Measurements from ENCODE around the gene THOC2. TPM values are rescaled to one million over a fixed set of nuclear protein-coding genes. Genes with fewer than 3 reads are reported as not detected.

THOC2 gene
- total RNA-seq, 2 experiments from 2014 or later: 61.1 to 62.8 TPM

DNA sequence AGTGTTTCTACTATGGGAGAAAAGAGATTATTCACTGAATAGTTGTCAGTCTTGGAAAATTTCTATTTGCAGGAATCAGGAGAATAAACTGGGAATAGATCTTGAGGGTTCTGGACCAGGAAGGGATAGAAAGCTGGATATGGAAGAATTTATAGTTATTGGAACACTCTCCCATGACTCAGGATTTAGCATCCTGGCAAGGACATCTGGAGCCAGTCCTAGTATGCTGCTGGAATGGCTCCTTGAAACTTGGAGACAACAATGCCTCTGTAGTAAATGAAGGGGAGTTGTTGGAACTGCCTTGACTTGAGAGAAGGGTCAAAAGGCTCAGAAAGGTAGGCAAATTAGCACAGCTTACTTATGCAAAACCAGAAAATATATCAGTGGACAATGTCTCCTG, 23.5 kb upstream of the THOC2 start:
- POLR2A ChIA-PET: no interaction called here
- H3K9me3 ChIP-seq (ENCODE audit: control insufficient read depth in 1 of 2, insufficient read depth in 1 of 2, low read length in 2 of 2): no peaks in the 10 kb centered on the region
- CTCF ChIA-PET: no interaction called here
- H3K36me3 ChIP-seq (ENCODE audit: insufficient read depth, low read length): no peaks in the 10 kb centered on the region
- Mint-ChIP-seq H3K4me1 (ENCODE audit: low read depth) (no peaks in the 10 kb centered on the region), H3K36me3 (ENCODE audit: low read depth) (no peaks in the 10 kb centered on the region), H3K9me3 (no peaks in the 10 kb centered on the region), H3K27ac (no peak overlapping the region), H3K4me3 (no peak overlapping the region), H3K27me3 (no peaks in the 10 kb centered on the region)
- no peak overlapping the region for H3K4me3 ChIP-seq (ENCODE audit: low read length)
- DNase-seq (no peak), ATAC-seq (ENCODE audit: poor library complexity) (no peak)
- no peaks in the 10 kb centered on the region for H3K4me1 ChIP-seq (ENCODE audit: insufficient read depth, low read length)
- TF ChIP-seq, protein P1, sequence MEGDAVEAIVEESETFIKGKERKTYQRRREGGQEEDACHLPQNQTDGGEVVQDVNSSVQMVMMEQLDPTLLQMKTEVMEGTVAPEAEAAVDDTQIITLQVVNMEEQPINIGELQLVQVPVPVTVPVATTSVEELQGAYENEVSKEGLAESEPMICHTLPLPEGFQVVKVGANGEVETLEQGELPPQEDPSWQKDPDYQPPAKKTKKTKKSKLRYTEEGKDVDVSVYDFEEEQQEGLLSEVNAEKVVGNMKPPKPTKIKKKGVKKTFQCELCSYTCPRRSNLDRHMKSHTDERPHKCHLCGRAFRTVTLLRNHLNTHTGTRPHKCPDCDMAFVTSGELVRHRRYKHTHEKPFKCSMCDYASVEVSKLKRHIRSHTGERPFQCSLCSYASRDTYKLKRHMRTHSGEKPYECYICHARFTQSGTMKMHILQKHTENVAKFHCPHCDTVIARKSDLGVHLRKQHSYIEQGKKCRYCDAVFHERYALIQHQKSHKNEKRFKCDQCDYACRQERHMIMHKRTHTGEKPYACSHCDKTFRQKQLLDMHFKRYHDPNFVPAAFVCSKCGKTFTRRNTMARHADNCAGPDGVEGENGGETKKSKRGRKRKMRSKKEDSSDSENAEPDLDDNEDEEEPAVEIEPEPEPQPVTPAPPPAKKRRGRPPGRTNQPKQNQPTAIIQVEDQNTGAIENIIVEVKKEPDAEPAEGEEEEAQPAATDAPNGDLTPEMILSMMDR (IDR thresholded peaks at IDR 0.05): no peak
- H3K27ac ChIP-seq (ENCODE audit: low read depth in 1 of 2, low read length in 2 of 2): no peak overlapping the region
- intact Hi-C loops (cut with DNase I, micrococcal nuclease): no loop called here
- no peaks in the 10 kb centered on the region for H3K27me3 ChIP-seq (ENCODE audit: control insufficient read depth in 1 of 2, insufficient read depth in 2 of 2, low read length in 2 of 2)

DNA sequence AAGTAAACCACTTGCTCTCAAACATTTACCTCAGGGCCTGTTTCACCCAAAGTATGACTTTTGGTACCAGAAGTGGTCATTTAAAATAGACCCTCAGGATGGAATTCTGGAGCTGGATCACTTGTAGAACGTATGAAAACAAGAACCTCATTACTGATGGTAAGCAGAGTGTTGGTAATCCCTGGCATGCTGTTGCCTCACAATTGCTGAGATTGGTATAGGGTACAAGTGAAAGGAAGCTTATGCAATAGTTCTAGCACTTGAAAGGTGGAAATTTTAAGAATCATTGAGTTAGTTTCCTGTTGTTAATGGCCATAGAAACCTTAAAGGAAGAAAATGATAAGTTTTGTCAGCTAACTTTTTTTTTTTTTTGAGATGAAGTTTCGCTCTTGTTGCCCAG, 22.3 kb upstream of the THOC2 start:
- Histone ChIP-seq H3K36me3 (ENCODE audit: insufficient read depth, low read length) (no peaks in the 10 kb centered on the region), H3K27ac (ENCODE audit: low read depth in 1 of 2, low read length in 2 of 2) (no peak overlapping the region), H3K4me3 (ENCODE audit: low read length) (no peak overlapping the region), H3K9me3 (ENCODE audit: control insufficient read depth in 1 of 2, insufficient read depth in 1 of 2, low read length in 2 of 2) (no peaks in the 10 kb centered on the region), H3K4me1 (ENCODE audit: insufficient read depth, low read length) (no peaks in the 10 kb centered on the region), H3K27me3 (ENCODE audit: control insufficient read depth in 1 of 2, insufficient read depth in 2 of 2, low read length in 2 of 2) (no peaks in the 10 kb centered on the region)
- Mint-ChIP-seq H3K27me3 (no peaks in the 10 kb centered on the region), H3K27ac (no peak overlapping the region), H3K4me1 (ENCODE audit: low read depth) (no peaks in the 10 kb centered on the region), H3K9me3 (no peaks in the 10 kb centered on the region), H3K4me3 (no peak overlapping the region), H3K36me3 (ENCODE audit: low read depth) (no peaks in the 10 kb centered on the region)
- POLR2A ChIA-PET: no interaction called here
- CTCF ChIA-PET: no interaction called here
- DNase-seq (no peak), ATAC-seq (ENCODE audit: poor library complexity) (no peak)
- intact Hi-C loops (cut with DNase I, micrococcal nuclease): no loop called here
- TF ChIP-seq, protein P1 (IDR thresholded peaks at IDR 0.05): no peak

DNA sequence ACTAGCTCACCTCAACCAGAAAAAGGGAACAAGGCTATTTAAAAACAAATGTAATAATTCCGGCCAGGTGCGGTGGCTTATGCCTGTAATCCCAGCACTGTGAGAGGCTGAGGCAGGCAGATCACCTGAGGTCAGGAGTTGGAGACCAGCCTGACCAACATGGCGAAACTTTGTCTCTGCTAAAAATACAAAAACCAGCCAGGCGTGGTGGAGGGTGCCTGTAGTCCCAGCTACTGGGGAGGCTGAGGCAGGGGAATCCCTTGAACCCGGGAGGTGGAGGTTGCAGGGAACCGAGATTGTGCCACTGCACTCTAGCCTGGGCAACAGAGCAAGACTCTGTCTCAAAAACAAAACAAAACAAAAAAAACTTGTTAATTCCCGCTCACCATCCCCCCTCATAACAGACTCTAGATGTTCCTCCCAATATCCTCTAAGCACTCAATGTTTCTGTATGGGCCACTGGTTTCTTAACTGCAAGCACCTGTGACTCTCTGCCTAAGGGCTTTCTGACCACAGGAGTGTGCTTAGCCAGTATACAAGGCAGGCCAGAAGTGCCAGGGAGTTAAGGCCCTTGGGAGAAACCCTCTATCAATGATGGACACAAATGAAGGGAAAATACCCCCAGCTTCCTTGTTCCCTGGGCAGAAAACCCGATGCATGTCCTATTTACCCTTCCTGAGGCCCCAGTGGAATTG, 21.0 kb upstream of the THOC2 start:
- Histone ChIP-seq H3K4me3 (ENCODE audit: low read length) (no peak overlapping the region), H3K4me1 (ENCODE audit: insufficient read depth, low read length) (no peaks in the 10 kb centered on the region), H3K9me3 (ENCODE audit: control insufficient read depth in 1 of 2, insufficient read depth in 1 of 2, low read length in 2 of 2) (no peaks in the 10 kb centered on the region), H3K36me3 (ENCODE audit: insufficient read depth, low read length) (no peaks in the 10 kb centered on the region), H3K27me3 (ENCODE audit: control insufficient read depth in 1 of 2, insufficient read depth in 2 of 2, low read length in 2 of 2) (no peaks in the 10 kb centered on the region), H3K27ac (ENCODE audit: low read depth in 1 of 2, low read length in 2 of 2) (no peak overlapping the region)
- H3K27me3 Mint-ChIP-seq: no peaks in the 10 kb centered on the region
- no peak overlapping the region for H3K27ac Mint-ChIP-seq
- H3K4me1 Mint-ChIP-seq (ENCODE audit: low read depth): no peaks in the 10 kb centered on the region
- H3K36me3 Mint-ChIP-seq (ENCODE audit: low read depth): no peaks in the 10 kb centered on the region
- ChIA-PET POLR2A (no interaction called here), CTCF (no interaction called here)
- H3K4me3 Mint-ChIP-seq: no peak overlapping the region
- intact Hi-C loops (cut with DNase I, micrococcal nuclease): no loop called here
- no peaks in the 10 kb centered on the region for H3K9me3 Mint-ChIP-seq
- TF ChIP-seq, protein P1 (IDR thresholded peaks at IDR 0.05): no peak
- DNase-seq (no peak), ATAC-seq (ENCODE audit: poor library complexity) (no peak)

All from CD4-positive, alpha-beta T cell (primary cell).